H9 (cell line): Measurements from ENCODE around the gene UBE4B. TPM values are rescaled to one million over a fixed set of nuclear protein-coding genes. Genes with fewer than 3 reads are reported as not detected.

Experiments used
- DNase-seq: peaks from one replicate; pipeline ENCODE4 v3.0.0-alpha.2; 2017
- H2AFZ ChIP-seq: one replicate; pipeline ENCODE4 v1.6.1; 2013; ENCODE audit warnings: mild to moderate bottlenecking, low read length, control low read depth, moderate library complexity
- H2AK5ac ChIP-seq: 2 replicates; pipeline ENCODE4 v1.6.1; 2013; ENCODE audit warnings: low read length, control low read depth, mixed read lengths; ENCODE audit not compliant: insufficient read length
- H2BK120ac ChIP-seq: one replicate; pipeline ENCODE4 v1.6.1; 2013; ENCODE audit warnings: low read depth, mild to moderate bottlenecking, low read length, control low read depth, inconsistent platforms; ENCODE audit not compliant: poor library complexity, severe bottlenecking
- H2BK12ac ChIP-seq: 2 replicates; pipeline ENCODE4 v1.6.1; 2013; ENCODE audit warnings: low read length, control low read depth, mixed read lengths, low read depth; ENCODE audit not compliant: insufficient read length
- H2BK15ac ChIP-seq: 2 replicates; pipeline ENCODE4 v1.6.1; 2013; ENCODE audit warnings: low read depth, low read length, control low read depth
- H2BK20ac ChIP-seq: one replicate; pipeline ENCODE4 v1.6.1; 2013; ENCODE audit warnings: low read depth, mild to moderate bottlenecking, low read length, control low read depth, inconsistent platforms; ENCODE audit not compliant: poor library complexity, severe bottlenecking
- H2BK5ac ChIP-seq: 2 replicates; pipeline ENCODE4 v1.6.1; 2013; ENCODE audit warnings: low read length, control low read depth, mixed read lengths; ENCODE audit not compliant: insufficient read length
- H3K14ac ChIP-seq: 2 replicates; pipeline ENCODE4 v1.6.1; 2013; ENCODE audit warnings: low read length, control low read depth; ENCODE audit not compliant: insufficient read depth
- H3K18ac ChIP-seq: 2 replicates; pipeline ENCODE4 v1.6.1; 2013; ENCODE audit warnings: low read depth, mild to moderate bottlenecking, mixed read lengths, low read length, control low read depth; ENCODE audit not compliant: insufficient read length
- H3K23ac ChIP-seq: 2 replicates; pipeline ENCODE4 v1.6.1; 2013; ENCODE audit warnings: low read length, control low read depth, mixed read lengths, low read depth; ENCODE audit not compliant: insufficient read length
- H3K23me2 ChIP-seq: 2 replicates; pipeline ENCODE4 v1.6.1; 2013; ENCODE audit warnings: low read depth, mild to moderate bottlenecking, mixed read lengths, low read length, control low read depth; ENCODE audit not compliant: insufficient read length, poor library complexity, severe bottlenecking
- H3K27ac ChIP-seq: 2 replicates; pipeline ENCODE4 v1.5.1; 2013; ENCODE audit warnings: low read length, control low read depth, mixed read lengths, low read depth; ENCODE audit not compliant: insufficient read length
- H3K27me3 ChIP-seq: 2 replicates; pipeline ENCODE4 v1.6.1; 2013; ENCODE audit warnings: low read length, control low read depth, inconsistent platforms; ENCODE audit not compliant: insufficient read depth
- H3K4ac ChIP-seq: 2 replicates; pipeline ENCODE4 v1.6.1; 2013; ENCODE audit warnings: low read depth, mild to moderate bottlenecking, control low read depth, inconsistent platforms, low read length, moderate library complexity
- H3K4me1 ChIP-seq: 2 replicates; pipeline ENCODE4 v1.6.1; 2013; ENCODE audit warnings: low read length, control low read depth, inconsistent platforms; ENCODE audit not compliant: insufficient read depth
- H3K4me2 ChIP-seq: 2 replicates; pipeline ENCODE4 v1.6.1; 2013; ENCODE audit warnings: low read length, control low read depth, mixed read lengths; ENCODE audit not compliant: insufficient read length, insufficient read depth
- H3K56ac ChIP-seq: 2 replicates; pipeline ENCODE4 v1.6.1; 2013; ENCODE audit warnings: low read depth, mild to moderate bottlenecking, mixed read lengths, low read length, control low read depth; ENCODE audit not compliant: insufficient read length
- H3K79me1 ChIP-seq: 2 replicates; pipeline ENCODE4 v1.6.1; 2013; ENCODE audit warnings: low read depth, mild to moderate bottlenecking, moderate library complexity, low read length, control low read depth, inconsistent platforms; ENCODE audit not compliant: insufficient read depth, poor library complexity, severe bottlenecking
- H3K79me2 ChIP-seq: 2 replicates; pipeline ENCODE4 v1.6.1; 2013; ENCODE audit warnings: low read length, control low read depth, inconsistent platforms; ENCODE audit not compliant: insufficient read depth
- H3K9ac ChIP-seq: 2 replicates; pipeline ENCODE4 v1.6.1; 2013; ENCODE audit warnings: low read length, control low read depth, mixed read lengths; ENCODE audit not compliant: insufficient read length; ENCODE audit errors: extremely low read depth
- H3K9me3 ChIP-seq: one replicate; pipeline ENCODE4 v1.6.1; 2013; ENCODE audit warnings: low read depth, low read length, inconsistent platforms; ENCODE audit not compliant: control insufficient read depth
- H3T11ph ChIP-seq: one replicate; pipeline ENCODE4 v1.6.1; 2013; ENCODE audit warnings: mild to moderate bottlenecking, low read length, control low read depth, inconsistent platforms
- H4K20me1 ChIP-seq: one replicate; pipeline ENCODE4 v1.6.1; 2013; ENCODE audit not compliant: control insufficient read depth, insufficient read length, insufficient read depth
- H4K5ac ChIP-seq: 2 replicates; pipeline ENCODE4 v1.6.1; 2013; ENCODE audit warnings: low read depth, mild to moderate bottlenecking, mixed read lengths, low read length, control low read depth; ENCODE audit not compliant: insufficient read length
- H4K8ac ChIP-seq: replicated peaks from 2 replicates; pipeline ENCODE4 v1.6.1; 2013; ENCODE audit warnings: low read length, control low read depth, mixed read lengths, low read depth; ENCODE audit not compliant: insufficient read length
- H4K91ac ChIP-seq: 2 replicates; pipeline ENCODE4 v1.6.1; 2013; ENCODE audit warnings: low read depth, mild to moderate bottlenecking, moderate library complexity, mixed read lengths, low read length, control low read depth; ENCODE audit not compliant: insufficient read length
- H3K27ac Mint-ChIP-seq, 3 experiments: 2 replicates in 2 of 3; 3 replicates in 1 of 3; pipeline ENCODE4 v1.8.0; 2020 to 2021; ENCODE audit warnings: mixed read lengths in 3 of 3, mild to moderate bottlenecking in 1 of 3, moderate library complexity in 1 of 3
- H3K27me3 Mint-ChIP-seq: 2 replicates; pipeline ENCODE4 v1.8.0; 2021; ENCODE audit warnings: low read depth, mild to moderate bottlenecking, moderate library complexity, mixed read lengths
- H3K36me3 Mint-ChIP-seq, 3 experiments: 2 replicates in 2 of 3; 3 replicates in 1 of 3; pipeline ENCODE4 v1.8.0; 2020 to 2021; ENCODE audit warnings: low read depth in 3 of 3, mixed read lengths in 3 of 3; ENCODE audit not compliant: insufficient read depth in 1 of 3
- H3K4me1 Mint-ChIP-seq, 2 experiments: 2 replicates each; pipeline ENCODE4 v1.8.0; 2020; ENCODE audit warnings: mixed read lengths in 2 of 2
- H3K4me3 Mint-ChIP-seq, 2 experiments: 2 replicates in 1 of 2; 3 replicates in 1 of 2; pipeline ENCODE4 v1.8.0; 2020 to 2021; ENCODE audit warnings: mild to moderate bottlenecking in 2 of 2, mixed read lengths in 2 of 2, moderate library complexity in 1 of 2
- H3K9me3 Mint-ChIP-seq, 2 experiments: 2 replicates in 1 of 2; 3 replicates in 1 of 2; pipeline ENCODE4 v1.8.0; 2020; ENCODE audit warnings: mild to moderate bottlenecking in 2 of 2, mixed read lengths in 2 of 2, moderate library complexity in 1 of 2
- CTCF ChIP-seq: fragments of 200-600 bp; sonication (generic); conservative IDR thresholded peaks from 3 replicates; pipeline ENCODE4 v1.8.0; 2021; ENCODE audit warnings: antibody characterized with exemption, mild to moderate bottlenecking
- WGBS: extraction: QIAGEN DNeasy Blood & Tissue Kit; methylation state at CpG from one replicate; pipeline ENCODE4 v1.1.7; 2013; ENCODE audit warnings: missing lambda C conversion rate, low lambda C conversion rate, mixed read lengths; ENCODE audit not compliant: insufficient read length; ENCODE audit errors: extremely low coverage; 5-methylcytosine and 5-hydroxymethylcytosine counted together
- total RNA-seq: library from RNA; stranded (reverse); gene quantifications from 2 replicates; pipeline ENCODE4 v1.2.1, GENCODE V29; 2021

The UBE4B gene
- total RNA-seq, 1 experiment from 2014 or later = 67.6 TPM

DNA sequence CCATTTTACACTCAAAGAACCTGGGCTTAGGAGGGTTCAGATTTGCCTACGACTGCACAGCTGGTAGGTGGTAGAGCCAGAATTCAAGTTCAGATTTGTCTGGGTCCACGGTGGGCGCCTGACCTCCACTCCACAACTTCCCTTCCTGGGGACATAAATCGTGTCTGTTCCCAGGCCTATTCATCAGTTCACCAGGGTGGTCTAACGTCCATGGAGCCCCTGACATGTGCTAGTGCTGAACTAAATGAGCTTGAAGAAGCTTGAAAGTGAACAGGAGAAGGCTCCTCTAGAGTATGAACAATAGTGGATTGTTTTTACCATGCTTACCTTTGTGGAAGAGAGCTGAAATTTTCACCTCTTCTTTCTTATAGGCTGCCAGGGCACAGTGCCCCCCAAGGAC lies 145.1 kb downstream of the UBE4B start:
- no peak overlapping the region for H4K91ac ChIP-seq
- DNase-seq = no peak
- H2AFZ ChIP-seq = no peak overlapping the region
- H3K4ac ChIP-seq = no peak overlapping the region
- no peak overlapping the region for H3K9ac ChIP-seq
- H3K27me3 ChIP-seq = no peaks in the 10 kb centered on the region
- no peak overlapping the region for H2BK20ac ChIP-seq
- no peak overlapping the region for H4K5ac ChIP-seq
- H4K8ac ChIP-seq = no peak overlapping the region
- H3K9me3 ChIP-seq = no peaks in the 10 kb centered on the region
- no peaks in the 10 kb centered on the region for H3K4me1 ChIP-seq
- no peaks in the 10 kb centered on the region for H3K23me2 ChIP-seq
- H3K23ac ChIP-seq = no peak overlapping the region
- Mint-ChIP-seq H3K27me3 (no peaks in the 10 kb centered on the region), H3K4me3 (no peak overlapping the region), H3K36me3 (peaks cover 33 to 53% (median 50%) of the 10 kb centered on the region in 3 experiments), H3K27ac (peak overlapping the region; percentile 60 to 84 (median 80); a peak in 4 of 7 replicates), H3K4me1 (peaks cover 19 to 28% of the 10 kb centered on the region in 2 experiments), H3K9me3 (peaks cover 5 to 7% of the 10 kb centered on the region in 2 experiments; a peak in 4 of 5 replicates)
- H2BK120ac ChIP-seq = no peak overlapping the region
- no peak overlapping the region for H3K14ac ChIP-seq
- H3K27ac ChIP-seq = no peak overlapping the region
- WGBS = no CpG with 5 or more reads among the region's 5 CpGs
- no peak overlapping the region for H3K18ac ChIP-seq
- H3K56ac ChIP-seq = no peak overlapping the region
- H3K79me1 ChIP-seq = no peaks in the 10 kb centered on the region
- no peak overlapping the region for H2BK12ac ChIP-seq
- no peaks in the 10 kb centered on the region for H3K79me2 ChIP-seq
- H2BK5ac ChIP-seq = no peak overlapping the region
- H2BK15ac ChIP-seq = no peak overlapping the region
- H4K20me1 ChIP-seq = no peaks in the 10 kb centered on the region
- H2AK5ac ChIP-seq = no peak overlapping the region
- H3T11ph ChIP-seq = no peak overlapping the region
- no peak overlapping the region for H3K4me2 ChIP-seq
- TF ChIP-seq CTCF = no peak
